Measurements from ENCODE around the gene ATG2B.

ATG2B gene

DNA sequence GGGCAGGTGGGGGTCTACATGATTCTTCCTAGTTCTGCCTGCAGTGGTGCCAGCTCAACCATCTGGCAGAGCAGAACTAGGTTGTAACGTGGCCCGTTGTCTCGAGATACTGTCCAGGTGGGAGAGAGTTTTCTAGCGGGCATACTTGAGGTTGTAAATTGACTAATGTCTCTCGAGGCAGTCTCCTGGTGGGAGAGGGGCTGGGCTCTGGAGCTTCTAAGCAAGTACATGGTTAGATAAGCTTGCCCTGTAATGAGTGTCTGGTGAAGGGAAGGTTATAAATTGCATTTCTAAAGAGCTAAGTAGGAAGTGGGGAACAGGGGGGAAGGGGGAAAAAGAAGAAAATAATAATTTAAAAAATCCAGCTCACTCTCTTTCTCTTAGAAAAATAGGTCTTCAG is 89.0 kb downstream of the ATG2B start:
- DNase-seq (ENCODE audit: low read depth), result no peak
- no peak overlapping the region for H3K4me3 ChIP-seq (ENCODE audit: low read length)
- TF ChIP-seq, protein P1, sequence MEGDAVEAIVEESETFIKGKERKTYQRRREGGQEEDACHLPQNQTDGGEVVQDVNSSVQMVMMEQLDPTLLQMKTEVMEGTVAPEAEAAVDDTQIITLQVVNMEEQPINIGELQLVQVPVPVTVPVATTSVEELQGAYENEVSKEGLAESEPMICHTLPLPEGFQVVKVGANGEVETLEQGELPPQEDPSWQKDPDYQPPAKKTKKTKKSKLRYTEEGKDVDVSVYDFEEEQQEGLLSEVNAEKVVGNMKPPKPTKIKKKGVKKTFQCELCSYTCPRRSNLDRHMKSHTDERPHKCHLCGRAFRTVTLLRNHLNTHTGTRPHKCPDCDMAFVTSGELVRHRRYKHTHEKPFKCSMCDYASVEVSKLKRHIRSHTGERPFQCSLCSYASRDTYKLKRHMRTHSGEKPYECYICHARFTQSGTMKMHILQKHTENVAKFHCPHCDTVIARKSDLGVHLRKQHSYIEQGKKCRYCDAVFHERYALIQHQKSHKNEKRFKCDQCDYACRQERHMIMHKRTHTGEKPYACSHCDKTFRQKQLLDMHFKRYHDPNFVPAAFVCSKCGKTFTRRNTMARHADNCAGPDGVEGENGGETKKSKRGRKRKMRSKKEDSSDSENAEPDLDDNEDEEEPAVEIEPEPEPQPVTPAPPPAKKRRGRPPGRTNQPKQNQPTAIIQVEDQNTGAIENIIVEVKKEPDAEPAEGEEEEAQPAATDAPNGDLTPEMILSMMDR (conservative IDR thresholded peaks at IDR 0.05; ENCODE audit: low read length), result no peak

- H3K4me3 ChIP-seq (ENCODE audit: low read length), result no peak overlapping the region
- TF ChIP-seq, protein P1 (conservative IDR thresholded peaks at IDR 0.05; ENCODE audit: low read length), result no peak
- no peak for DNase-seq (ENCODE audit: low read depth)
Observed at GRCh38 chr14:96273629-96274028, 89.5 kb downstream of the ATG2B start.

- TF ChIP-seq, protein P1 (conservative IDR thresholded peaks at IDR 0.05; ENCODE audit: low read length), result no peak
- H3K4me3 ChIP-seq (ENCODE audit: low read length), result no peak overlapping the region
- DNase-seq (ENCODE audit: low read depth), result no peak
Observed at GRCh38 chr14:96272777-96273473, 90.2 kb downstream of the ATG2B start.

DNA sequence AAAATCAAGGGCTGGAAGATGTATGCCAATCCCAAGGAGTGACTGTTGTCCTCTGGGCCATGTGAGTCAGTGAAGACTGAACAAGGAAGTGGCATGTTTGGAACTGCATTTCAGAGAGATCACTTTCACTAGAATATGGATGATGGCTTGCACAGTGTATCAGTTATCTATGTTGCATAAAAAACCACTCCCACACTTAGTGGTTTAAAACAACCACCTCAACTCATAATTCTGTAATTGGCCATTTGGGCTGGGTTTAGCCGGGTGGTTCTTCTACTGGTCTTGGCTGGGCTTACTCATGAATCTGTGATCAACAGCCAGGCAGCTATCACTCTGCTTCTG is 91.7 kb downstream of the ATG2B start:
- DNase-seq (ENCODE audit: low read depth), result no peak
- no peak overlapping the region for H3K4me3 ChIP-seq (ENCODE audit: low read length)
- TF ChIP-seq, protein P1 (conservative IDR thresholded peaks at IDR 0.05; ENCODE audit: low read length), result no peak

DNA sequence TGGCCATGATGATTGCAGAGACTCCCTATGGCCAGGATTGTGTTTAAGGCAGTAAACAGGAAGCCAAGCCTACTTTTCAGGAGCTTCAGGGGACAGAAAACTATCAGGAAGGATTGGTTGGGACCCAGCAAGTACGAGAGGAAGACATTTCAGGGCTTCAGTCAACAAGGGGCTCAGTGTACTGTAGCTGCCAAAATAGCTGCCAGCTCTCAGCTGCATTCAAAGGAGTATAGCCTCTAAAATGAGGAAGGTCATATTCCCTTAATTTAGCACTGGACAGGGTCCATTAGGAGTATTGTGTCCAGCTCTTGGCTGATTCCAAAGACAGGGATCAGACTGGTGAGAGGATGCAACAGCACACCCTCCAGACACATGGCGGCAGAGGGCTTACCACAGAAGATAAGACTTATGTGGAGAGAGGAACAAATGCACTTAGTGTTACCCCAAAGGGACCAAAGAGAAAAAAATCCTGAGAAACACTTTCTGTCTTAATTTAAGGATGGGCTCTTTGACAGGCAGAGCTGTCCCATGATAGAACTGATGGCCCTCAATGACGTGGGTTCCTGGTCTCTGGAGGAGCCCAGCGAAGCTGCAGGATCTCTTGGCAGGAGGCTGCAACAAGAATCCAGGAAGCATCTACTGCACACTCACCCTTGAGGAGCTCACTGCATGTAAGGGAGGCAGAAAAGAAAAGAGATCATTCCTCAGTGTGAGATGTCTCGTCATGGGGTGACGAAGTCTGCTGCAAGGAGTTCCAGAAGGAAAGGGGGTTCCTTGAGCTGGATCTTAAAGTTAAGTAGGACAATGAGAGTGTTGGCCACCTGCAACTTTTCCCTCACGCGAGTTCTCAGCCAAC is 92.3 kb downstream of the ATG2B start:
- TF ChIP-seq, protein P1 (conservative IDR thresholded peaks at IDR 0.05; ENCODE audit: low read length), result no peak
- DNase-seq (ENCODE audit: low read depth), result no peak
- no peak overlapping the region for H3K4me3 ChIP-seq (ENCODE audit: low read length)

DNA sequence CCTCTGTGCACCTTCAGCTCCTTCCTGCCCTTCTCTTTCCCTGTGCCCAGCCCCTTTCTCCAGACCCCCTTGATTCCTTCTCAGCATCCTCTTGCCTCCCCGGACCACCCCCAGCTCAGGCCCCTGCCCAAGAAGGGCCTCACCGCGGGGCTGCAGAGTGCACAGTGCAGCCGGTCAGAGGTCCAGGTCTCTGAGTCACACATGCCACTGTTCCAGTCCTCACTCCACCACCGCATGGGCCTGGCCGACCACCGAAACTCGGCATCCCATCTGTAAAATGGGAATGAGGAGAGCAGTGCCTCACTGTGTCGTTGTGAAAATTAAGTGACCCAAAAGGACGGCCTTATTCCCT is 93.8 kb downstream of the ATG2B start:
- no peak overlapping the region for H3K4me3 ChIP-seq (ENCODE audit: low read length)
- DNase-seq (ENCODE audit: low read depth), result no peak
- TF ChIP-seq, protein P1 (conservative IDR thresholded peaks at IDR 0.05; ENCODE audit: low read length), result no peak

Measured in AG10803 (cell line).